ENCODE measurements around the gene FARP2.

DNA sequence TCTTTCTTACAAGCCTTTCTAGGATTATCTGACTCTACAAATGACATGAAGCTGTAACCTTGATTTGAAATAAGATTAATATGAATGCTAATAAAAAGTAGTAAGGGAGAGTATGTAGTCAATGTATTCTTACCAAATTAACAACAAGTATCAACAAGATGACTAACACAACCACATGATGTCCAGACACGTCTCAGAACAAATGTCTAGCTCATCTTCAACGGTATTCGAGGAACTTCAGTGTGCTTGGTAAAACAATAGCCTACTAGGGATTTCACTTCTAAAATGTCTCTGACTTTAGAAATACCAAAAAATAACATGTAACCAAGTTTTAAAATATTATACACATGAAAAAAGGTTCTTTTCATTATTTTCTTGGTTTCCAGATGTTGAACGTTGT, 44.0 kb upstream of the FARP2 start:
- TF ChIP-seq, protein P1, sequence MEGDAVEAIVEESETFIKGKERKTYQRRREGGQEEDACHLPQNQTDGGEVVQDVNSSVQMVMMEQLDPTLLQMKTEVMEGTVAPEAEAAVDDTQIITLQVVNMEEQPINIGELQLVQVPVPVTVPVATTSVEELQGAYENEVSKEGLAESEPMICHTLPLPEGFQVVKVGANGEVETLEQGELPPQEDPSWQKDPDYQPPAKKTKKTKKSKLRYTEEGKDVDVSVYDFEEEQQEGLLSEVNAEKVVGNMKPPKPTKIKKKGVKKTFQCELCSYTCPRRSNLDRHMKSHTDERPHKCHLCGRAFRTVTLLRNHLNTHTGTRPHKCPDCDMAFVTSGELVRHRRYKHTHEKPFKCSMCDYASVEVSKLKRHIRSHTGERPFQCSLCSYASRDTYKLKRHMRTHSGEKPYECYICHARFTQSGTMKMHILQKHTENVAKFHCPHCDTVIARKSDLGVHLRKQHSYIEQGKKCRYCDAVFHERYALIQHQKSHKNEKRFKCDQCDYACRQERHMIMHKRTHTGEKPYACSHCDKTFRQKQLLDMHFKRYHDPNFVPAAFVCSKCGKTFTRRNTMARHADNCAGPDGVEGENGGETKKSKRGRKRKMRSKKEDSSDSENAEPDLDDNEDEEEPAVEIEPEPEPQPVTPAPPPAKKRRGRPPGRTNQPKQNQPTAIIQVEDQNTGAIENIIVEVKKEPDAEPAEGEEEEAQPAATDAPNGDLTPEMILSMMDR (IDR thresholded peaks at IDR 0.05) = no peak
- TF ChIP-seq POLR2A (IDR thresholded peaks at IDR 0.05) (no peak), POLR2AphosphoS5 (IDR thresholded peaks at IDR 0.05) (no peak), EP300 (IDR thresholded peaks at IDR 0.05) (no peak)
